Glomerular visceral epithelial cell (primary cell): ENCODE results near the gene CD200R1.
A peak's percentile ranks its signal among the peaks of the same experiment; 100 is the strongest.

Source experiments
- DNase-seq: peaks from one replicate; pipeline ENCODE4 v3.0.0-alpha.2; 2016; ENCODE audit errors: extremely low spot score

Gene CD200R1

GRCh38 chr3:112888381-112889085 is 86.4 kb downstream of the CD200R1 start:
- peak; percentile 1 for DNase-seq

DNA sequence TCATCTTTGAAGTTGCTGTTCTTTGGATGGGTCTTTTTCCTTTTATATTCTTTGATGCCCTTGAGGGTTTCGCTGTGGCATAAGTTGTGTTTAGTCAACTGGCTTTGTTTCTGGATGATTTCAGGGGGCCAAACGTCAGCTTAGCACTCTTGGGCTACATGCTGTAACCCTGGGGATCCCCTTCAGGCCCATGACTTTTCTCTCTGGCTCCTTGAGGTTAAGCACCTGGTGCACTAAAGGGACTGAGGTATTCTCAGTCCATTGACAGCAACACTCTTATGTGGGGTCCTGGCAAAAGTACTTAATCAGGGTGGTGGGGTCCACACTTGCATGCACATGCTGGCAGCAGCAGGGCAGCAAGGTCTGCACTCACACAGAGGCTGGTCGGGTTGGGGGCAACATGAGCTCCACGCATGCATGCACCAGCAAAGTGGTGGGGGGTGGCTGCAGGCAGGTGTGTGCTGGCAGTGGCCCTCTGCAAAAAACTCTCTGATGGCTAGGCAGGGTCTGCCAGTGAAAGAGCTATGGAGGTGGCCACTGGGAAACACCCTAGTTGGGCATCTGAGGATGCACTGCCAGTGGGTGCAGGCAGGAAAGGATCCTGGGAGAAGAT is 90.1 kb downstream of the CD200R1 start:
- no peak for DNase-seq

- DNase-seq = no peak
These were observed 93.0 kb downstream of the CD200R1 start for GRCh38 chr3:112881891-112882290.

GRCh38 chr3:112875561-112875960 is 99.3 kb downstream of the CD200R1 start:
- no peak for DNase-seq

GRCh38 chr3:112874725-112875124 is 100.2 kb downstream of the CD200R1 start:
- no peak for DNase-seq

DNA sequence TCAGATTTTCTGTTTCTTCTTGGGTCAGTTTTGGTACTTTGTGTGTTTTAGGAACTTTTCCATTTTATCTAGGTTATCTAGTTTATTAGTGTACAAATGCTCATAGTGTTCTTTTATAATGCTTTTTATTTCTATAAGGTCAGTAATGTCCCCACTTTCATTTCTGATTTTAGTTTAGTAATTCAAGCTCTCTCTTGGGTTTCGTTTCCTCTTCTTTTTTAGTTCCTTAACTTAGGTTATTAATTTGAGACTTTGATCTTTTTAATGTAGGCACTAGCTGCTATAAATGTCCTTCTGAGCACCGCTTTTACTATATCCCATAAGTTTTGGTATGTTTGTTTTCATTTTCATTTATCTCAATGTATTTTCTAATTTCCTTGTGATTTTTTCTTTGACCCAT is 101.3 kb downstream of the CD200R1 start:
- no peak for DNase-seq

DNA sequence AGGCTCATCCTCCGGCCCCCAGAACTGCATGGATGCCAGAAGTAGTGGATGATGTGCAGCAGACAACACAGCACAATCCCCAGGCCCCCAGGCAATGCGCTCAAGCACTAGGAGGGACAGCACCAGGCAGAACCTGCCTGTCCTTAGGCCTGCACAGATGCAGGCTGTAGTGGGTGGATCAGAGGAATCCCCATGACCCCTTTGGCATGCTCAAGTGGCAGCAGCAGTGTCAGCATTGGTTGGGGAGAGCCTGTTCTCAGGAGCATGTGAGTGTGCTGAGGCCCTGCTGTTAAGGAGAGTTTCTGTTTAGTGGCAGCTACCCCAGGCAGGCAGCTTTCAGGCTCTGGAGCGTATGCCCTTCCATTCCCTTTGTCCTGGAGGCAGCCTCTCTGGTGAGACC is 103.2 kb downstream of the CD200R1 start:
- DNase-seq = no peak
